ENCODE data around the gene TTLL12.

Gene TTLL12

GRCh38 chr22:43171019-43171491, 15.9 kb downstream of the TTLL12 start:
- no peak for DNase-seq

- DNase-seq, result no peak
Observed at GRCh38 chr22:43170131-43170480, 16.8 kb downstream of the TTLL12 start.

- DNase-seq, result no peak
Observed at GRCh38 chr22:43169310-43170130, 17.4 kb downstream of the TTLL12 start.

GRCh38 chr22:43168471-43169309, 18.2 kb downstream of the TTLL12 start:
- DNase-seq, result no peak

- DNase-seq, result no peak
Observed at GRCh38 chr22:43167001-43167589, 19.8 kb downstream of the TTLL12 start.

- DNase-seq, result no peak
Observed at GRCh38 chr22:43166132-43166930, 20.6 kb downstream of the TTLL12 start.

- DNase-seq, result no peak
Observed at GRCh38 chr22:43164636-43165035, 22.3 kb downstream of the TTLL12 start.

GRCh38 chr22:43163241-43163795, 23.6 kb downstream of the TTLL12 start:
- no peak for DNase-seq

GRCh38 chr22:43162412-43163150, 24.4 kb downstream of the TTLL12 start:
- DNase-seq, result no peak

- DNase-seq, result no peak
Observed at GRCh38 chr22:43160497-43161126, 26.3 kb downstream of the TTLL12 start.

- no peak for DNase-seq
Observed at GRCh38 chr22:43159484-43160178, 27.3 kb downstream of the TTLL12 start.

- DNase-seq, result no peak
Observed at GRCh38 chr22:43158778-43159483, 28.0 kb downstream of the TTLL12 start.

- DNase-seq, result no peak
Observed at GRCh38 chr22:43157874-43158546, 28.9 kb downstream of the TTLL12 start.

GRCh38 chr22:43156413-43156812, 30.5 kb downstream of the TTLL12 start:
- no peak for DNase-seq

- no peak for DNase-seq
Observed at GRCh38 chr22:43155789-43156188, 31.1 kb downstream of the TTLL12 start.

- no peak for DNase-seq
Observed at GRCh38 chr22:43154887-43155536, 31.9 kb downstream of the TTLL12 start.

- no peak for DNase-seq
Observed at GRCh38 chr22:43153899-43154298, 33.0 kb downstream of the TTLL12 start.

- DNase-seq, result no peak
Observed at GRCh38 chr22:43152357-43153071, 34.4 kb downstream of the TTLL12 start.

Data from NCI-H1930 (cell line).